HG03064 (cell line): ENCODE data around the gene C1orf116.

Experiments used
- ATAC-seq: cut with Tn5 transposase; IDR thresholded peaks from one replicate; pipeline ENCODE4 v1.9.1; 2021; ENCODE audit warnings: low read depth; ENCODE audit not compliant: unreplicated experiment

The C1orf116 gene

DNA sequence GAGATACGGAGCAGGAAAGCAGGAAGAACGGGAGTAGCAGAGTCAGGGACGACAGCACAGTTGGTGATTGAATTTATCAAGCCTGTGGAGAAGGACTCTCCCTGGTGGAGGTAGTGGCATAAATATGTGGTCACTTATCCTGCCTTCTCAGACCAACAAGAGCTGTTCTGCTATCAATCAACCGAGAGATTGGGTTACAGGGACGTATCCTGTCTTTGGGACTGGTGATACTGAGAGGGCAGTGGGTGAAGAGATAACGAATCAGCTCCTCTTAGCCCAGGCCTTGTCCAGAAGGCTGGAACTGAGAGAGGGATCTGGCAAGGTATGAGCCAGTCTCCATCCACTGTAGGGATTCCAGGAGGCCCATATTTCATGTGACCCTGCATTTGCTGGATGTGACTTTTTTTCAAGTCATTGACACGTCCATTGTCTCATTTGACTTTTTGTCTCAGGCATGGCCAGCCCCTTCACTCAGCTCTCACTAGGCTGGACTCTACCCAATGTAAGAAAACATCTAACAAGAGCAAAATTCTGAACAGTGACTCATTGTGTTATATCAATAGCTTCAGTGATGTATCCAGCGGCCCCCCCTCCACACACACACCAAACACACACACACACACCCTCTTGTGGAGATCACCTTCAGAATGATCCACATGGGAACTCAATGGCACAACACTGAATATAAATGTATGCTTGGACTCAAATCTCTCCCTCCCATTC lies 11.3 kb downstream of the C1orf116 start:
- ATAC-seq: no peak

DNA sequence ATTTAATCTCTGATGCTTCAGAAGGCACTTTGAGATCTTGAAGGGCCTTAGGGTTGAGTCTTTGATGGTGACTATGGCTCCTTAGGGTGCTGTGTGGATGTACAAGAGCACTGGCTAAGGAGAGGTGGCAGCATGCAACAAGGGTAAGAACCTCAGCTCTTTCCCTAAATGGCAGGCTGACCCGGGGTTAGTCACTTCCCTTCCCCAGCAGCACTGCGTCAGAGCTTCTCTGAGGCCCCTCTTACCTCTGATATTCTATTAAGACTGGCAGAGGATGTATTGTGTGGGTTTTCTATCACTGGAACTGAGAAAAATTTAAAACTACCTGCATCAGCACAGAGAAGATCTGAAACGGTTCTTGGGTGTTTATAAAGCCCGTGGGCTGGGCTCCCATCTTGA lies 11.8 kb downstream of the C1orf116 start:
- ATAC-seq: no peak

DNA sequence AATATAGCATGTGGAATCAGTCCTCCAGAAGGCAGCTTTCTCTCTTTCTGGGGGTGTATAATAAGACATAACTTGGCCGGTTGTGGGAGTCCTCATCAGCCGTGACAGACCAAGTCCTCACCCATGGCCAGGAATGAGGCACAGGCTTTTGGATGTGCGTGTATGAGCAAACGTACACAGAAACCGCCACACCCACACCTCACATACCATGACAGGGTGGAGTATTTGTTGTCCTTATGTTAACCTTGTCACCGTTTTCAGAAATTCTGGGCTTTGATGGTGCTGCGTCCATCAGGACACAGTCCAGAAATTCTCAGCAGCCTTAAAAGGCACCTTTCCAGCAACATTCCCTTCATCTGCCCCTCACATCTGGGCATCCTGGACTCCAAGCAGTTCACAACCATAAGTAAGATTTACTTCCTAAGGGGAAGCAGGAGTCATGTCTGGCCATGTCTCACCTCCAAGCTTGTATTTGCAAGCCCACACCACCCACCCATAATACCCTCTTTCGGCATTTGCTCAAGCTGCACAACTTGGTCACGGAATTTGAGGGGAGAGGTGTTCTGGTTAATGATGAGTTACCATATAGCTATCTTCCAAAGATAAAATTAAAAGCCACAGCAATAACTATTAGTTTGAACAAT lies 12.4 kb downstream of the C1orf116 start:
- ATAC-seq: no peak

DNA sequence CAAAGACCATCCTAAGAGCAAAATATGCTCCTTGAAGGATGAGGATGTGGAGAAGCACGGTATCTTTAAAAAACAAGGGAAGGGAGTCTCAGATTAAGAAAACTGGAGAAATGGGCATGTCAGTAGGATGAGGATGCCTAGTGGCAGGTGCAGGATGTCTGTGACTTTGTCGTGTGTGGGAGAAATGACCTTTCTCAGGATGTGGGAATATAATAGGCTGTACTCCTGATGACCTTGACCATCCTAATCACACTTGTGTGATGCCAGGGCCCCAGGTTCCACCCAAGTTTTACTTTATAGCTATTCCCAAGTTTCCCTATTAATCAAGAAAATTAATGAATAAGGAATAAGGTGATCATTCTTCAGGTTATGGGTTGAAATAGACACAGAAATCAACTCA lies 12.9 kb downstream of the C1orf116 start:
- no peak for ATAC-seq

DNA sequence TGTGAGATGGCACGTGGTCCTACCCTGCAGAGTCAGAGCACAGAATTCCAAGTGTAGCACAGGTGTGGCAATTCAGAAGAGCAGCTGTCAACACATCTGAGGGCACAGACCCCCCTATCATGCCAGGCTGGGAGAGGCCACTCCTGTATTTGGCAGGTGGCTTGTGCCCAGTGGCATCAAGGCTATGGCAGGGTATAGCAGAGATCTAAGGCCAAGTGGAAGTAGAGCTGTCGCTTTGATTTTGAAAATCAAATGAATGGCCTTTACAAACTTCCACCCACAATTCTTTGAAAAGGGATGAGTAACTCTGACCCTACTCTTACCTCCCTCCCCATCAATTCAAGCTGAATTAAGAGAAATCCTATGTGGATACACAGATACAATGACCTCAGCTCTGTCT lies 13.4 kb downstream of the C1orf116 start:
- no peak for ATAC-seq

DNA sequence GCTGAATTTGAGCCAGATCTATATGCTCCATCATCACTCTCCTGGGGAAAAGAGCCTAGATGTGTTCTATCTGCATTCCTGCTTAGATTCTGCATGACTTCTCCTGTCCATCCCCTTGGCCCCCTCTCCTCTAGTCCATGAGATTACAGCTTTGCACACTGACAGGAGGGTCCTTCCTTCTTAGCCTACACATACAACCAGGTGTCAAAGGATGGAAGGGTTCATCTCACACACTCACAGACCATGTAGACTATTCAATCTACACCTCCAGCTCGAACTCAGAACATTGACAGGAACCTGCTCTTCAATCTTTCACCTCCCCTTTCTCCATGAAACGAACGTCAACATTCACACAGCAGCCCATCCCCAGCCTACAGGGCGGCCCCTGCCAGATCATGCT lies 13.8 kb downstream of the C1orf116 start:
- ATAC-seq: no peak

DNA sequence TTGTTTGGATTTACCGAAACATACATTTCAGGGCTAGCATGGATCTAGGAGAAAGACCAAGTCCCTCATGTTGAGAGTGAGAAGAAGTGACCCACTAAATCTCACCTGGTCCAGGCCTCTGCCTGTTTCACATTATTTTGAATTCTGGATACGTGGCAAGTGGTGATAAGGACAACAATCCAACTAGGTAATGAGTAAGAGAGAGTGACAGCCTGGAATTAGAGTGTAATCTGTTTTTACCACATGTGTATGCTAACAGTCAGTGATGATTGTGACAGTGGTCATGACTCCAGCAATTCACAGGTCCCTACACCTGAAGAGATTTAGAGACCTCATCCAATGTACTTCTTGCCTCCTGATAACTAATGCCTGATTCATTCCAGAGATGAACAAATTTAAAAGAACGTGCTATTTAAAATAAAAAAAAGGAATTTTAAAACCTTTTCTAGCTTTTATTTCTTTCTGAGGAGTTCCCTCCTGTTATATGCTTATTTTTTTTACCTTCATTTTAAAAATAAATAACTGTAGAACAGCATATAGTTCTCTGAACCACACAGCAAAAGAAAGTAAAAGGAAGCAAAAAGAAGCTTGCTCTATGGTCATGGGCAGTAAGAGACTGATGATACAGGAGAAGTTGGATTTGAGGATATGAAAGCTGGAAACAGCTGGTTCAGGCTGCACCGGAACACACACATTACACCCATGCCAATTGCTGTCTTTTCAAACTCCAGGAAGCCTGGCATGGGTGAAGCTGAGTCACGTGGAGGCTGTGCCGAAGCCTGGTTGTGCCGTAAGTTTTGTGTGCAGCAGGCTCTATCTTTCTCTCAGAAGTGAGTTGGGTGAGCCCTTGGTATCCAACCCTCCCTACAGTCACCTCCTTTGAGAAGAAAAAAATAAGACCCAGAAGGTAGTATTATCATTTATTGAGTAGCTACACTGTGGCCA lies 14.7 kb downstream of the C1orf116 start:
- no peak for ATAC-seq

DNA sequence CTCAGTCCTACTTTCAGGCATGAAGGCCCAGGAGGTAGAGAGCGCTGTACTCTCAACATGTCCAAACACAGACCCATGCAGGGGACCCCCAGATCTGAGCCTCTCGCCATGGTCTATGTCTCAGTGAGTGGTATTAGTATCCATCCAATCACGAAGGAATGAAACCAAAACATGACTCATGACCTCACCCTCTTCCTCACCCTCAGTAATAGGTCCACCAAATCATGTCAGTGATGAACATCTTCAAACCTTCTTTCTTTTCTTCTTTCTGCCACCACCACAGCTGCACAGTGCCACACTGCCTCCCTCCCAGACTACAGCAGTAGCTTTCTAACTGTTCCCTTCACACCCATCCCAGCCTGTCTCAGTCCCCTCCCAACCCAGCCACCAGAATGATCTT lies 16.8 kb downstream of the C1orf116 start:
- ATAC-seq: no peak

DNA sequence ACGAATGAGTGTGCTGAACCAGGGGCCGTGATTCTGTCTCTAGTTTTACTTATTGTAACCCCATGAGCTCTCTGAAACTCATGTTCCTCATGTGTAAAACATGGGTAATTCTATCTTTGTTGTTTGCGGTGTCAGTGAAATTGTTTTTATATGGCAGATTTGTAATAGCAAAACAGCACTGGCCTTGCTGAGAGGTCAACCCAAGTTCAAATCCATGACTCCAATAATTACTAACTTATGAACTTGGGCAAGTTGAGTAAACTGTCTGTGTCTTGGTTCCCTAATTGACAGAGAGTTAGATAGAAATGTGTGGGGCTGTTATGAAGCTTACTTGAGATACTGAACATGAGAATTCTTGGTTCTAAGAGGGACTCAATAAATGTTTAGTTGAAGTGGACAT lies 17.8 kb downstream of the C1orf116 start:
- ATAC-seq: no peak

DNA sequence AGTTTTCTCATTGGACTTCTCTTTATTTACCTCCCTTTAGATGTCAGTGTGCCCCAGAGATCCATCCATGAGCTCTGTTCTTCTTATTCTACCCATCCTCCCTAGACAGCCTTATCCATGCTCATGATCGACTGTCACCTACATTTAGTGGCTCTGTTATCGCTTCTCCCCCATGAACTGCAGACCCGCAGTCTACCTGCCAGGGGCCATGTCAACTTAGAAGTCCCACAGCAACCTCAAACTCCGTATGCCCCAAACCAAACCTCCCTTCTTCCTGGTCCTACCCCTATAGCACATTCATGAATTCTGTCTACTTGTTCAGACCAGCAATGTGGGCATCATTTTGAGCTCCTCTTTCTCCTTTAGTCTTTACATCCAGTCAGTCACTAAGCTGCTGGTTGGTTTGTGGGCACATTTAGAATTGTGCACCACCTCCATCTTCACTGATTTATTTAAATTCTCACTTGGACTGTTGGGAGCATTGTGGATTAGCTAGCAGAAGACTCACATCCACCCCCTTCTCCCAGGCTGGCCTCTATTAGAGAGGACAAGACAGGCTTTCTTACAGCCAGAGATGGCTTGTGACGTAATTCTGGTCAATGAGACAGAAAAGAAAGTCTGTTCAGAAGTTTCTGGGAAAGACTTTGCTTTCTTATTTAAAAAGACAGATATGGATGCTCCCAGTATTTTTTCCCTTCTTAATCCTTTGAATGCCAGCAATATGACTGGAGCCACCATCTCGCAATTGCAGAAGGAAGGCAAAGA lies 19.1 kb downstream of the C1orf116 start:
- ATAC-seq: no peak

DNA sequence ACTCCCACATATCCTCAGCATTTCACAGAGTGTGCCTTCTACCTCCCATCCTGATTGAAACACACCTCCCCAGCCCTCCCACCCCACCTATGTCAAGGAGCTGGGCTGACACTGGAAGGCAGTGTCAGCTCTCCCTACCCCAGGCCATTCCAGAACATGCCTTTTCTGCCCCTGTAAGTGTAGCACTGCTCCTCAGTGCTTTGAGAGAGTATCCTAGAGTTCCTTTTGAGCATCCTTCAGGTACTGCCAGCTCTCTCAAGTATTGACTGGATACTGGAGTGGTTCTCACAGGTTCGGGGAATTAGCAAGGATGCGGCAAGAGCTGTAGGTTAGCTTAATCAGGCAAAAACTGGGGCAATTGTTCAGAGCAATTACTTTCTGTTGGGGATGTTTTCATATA lies 21.8 kb downstream of the C1orf116 start:
- ATAC-seq: no peak

DNA sequence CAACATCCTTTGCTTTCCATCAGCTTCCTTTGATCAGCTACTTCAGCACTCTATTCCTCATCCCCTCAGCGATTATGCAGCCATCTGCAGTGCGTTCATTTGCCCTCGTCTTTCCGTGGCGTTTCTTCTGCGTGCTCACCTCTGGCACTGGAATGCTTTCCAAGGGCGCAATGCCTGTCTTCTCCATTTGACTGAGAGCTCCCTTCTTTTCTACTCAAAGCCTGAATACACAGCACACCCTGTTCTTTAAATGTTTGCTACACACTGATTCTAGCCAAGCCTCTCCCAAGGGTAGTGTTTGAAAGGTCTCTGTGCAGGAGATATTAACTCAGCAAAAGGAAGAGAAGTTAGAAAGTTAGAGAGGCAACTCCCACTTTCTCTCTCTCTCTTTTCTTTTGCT lies 22.6 kb downstream of the C1orf116 start:
- no peak for ATAC-seq

DNA sequence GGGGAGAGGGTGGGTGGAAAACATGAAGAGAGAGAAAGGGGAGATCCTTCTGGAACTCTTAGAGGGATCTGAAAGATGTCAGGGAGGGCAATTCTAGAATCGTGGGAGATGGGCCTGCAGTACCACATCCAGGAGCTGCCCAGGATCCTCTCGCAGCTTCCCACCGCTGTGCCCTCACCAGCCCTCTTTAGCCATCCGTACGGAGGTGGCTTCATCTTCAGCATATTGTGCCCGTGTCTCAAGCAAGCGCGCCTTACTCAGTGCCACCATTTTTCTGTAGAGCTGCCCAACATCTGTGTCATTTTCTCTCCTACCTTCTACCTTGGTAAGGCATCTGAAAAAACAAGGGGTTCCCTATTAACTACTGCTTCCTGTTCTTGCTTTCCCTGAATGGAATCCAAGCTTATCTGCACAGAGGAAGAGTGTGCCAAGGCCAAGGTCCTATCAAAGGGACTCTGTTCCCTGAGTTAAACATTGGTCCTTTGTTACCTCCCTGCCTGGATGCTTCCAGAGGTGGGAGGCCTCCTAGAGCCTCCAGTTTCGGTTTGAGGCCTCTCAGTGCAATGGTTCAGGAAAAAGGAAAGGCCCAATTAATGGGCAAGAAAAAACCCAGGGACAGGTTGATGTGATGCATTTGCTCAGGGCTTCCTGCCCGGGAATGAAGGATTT lies 23.2 kb downstream of the C1orf116 start:
- ATAC-seq: no peak

DNA sequence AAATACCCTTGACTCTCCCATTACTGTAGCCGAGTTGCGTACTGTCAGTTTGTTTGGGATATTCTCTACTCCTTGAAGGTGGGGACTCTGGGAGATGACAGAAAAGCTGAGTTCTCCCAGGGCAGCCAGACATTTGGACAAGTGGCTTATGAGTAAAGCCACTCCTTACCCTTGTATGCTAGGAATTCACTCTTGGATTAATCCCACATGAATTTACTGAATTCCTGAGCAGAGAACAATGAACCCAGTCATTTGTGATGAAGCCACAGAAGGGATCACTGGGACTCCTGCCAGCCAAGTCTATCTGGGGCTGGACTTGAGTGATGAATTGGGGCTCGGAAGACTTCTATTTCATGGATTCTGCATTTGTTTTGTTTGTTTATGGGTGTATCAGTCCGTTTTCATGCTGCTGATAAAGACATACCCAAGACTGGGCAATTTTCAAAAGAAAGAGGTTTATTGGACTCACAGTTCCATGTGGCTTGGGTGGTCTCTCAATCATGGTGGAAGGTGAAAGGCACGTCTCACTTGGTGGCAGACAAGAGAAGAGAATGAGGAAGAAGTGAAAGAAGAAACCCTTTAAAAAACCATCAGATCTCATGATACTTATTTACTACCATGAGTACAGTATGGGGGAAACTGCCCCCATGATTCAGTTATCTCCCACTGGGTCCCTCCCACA lies 25.1 kb downstream of the C1orf116 start:
- ATAC-seq: no peak

DNA sequence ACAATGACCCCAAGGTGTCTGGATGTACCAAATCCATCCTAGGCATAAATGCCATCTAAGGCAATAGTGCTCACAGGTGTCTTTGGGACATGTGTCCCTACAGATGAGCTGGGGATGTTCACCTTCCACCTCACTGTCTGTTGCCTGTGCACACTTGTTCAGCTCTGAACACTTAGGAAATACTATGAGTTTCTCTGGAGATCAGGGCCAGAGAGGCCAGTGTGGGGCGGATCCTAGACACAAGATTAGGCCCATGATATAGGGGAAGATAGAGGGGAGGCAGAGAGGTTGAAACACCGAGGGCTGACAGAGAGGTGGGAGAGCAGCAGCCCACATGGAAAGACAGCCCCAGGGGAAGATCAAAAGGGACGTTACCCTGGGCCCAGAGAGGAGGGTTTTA lies 25.6 kb downstream of the C1orf116 start:
- ATAC-seq: no peak

DNA sequence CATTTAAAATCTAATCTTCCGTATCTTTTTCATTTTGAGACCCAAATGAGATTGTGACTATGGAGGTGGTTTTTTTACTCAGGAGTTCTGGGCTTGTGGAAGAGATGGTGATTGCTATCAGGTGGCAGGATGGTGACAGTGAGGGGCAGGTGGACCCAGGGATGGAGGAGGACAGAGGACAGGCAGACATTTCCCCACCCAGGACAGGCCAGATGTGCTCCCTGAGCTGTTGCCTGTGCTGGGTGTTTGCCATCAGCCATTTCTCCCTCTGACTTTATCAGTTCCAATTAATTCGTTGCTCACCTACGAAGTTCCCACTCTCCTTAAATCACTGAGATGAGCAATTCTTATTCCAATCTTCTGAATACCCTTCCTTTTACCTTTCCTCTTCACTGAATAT lies 26.5 kb downstream of the C1orf116 start:
- ATAC-seq: no peak

DNA sequence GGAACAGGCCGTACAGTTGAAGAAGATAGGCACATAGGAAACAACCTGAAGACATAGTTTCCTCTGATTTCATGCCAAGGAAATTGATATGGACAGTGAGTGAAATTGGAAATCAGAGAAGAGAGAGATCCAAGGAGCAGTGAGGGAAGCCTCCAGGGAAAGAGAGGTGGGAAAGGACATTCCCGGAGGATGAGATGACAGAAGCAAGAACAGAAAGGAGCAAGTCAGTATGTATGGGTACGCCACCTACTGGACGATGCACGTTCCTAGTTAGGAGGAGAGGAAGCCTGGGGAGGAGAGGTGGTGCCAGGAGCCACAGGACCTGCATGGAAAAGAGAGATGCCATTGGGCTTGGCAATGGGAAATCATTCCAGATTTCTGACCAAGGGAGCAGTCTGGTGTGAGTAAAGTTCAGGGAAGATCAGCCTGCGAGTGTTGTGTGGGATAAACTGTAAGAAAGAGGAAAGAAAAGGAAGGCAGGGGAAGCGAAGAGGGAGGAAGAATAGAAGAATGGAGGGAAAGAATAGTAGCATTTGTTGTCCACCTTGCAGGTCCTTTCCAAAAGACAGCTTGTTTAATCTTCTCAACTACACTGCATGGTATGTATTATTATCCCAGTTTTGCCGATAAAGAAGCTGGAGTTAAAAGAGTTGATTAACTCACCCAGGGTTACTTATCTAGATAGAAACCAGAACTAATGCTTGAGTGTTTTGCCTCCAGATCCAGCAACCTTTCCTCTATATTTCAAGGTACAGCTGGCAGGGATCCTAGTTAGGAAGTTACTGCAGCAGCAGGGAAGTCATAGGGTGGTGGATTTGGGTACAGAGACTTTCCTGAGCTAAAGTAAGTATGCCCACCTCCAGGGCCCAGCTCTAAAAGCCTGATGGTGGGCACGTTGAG lies 27.4 kb downstream of the C1orf116 start:
- ATAC-seq: no peak

DNA sequence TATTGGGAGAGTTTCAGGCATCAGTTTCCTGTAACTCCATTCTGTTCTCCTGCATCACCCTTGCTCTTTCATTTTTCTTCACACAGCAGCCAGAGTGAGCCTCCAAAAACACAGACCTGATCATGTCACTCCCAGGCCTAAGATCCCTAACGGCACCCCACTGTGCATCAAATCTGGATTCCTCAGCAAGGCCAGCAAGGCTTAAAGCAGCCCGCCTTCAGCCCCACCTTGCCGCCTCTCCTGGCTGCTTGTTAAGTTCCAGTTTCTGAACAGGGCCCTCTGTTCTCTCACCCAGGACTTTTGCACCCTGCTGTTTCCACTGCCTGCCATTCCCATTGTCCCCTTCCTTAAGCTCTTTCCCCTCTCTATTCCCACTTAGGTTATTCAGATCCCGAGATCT lies 29.3 kb downstream of the C1orf116 start:
- ATAC-seq: no peak

DNA sequence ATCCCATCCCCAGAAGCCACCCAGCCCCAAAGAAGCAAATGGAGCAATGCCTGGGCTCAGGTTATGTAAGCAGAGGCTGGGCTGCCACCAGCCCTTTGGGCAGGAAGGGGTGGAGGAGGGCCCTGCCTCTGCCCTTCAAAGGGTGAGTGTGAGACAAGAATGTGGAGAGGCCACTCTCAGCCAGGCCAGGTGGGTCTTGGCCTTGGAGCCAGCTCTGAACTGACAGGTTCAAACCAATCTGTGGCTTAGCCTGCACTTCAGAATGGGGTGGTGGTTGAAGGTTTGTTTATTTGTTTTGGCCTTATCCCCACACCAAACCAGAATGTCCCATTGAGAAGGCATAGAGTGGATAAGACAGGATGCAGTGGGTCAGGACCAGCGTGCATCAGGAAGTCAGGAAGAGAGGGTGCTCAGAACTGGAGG lies 29.8 kb downstream of the C1orf116 start:
- no peak for ATAC-seq
